Loucy (cell line): ENCODE data around the gene TP73.

ENCODE experiments used
- H2AFZ ChIP-seq: fragments of 200-600 bp; sonication (generic); 2 replicates; pipeline ENCODE4 v1.6.0; 2016; ENCODE audit warnings: antibody characterized with exemption, mild to moderate bottlenecking, low read length, moderate library complexity
- H3F3A ChIP-seq: fragments of 200-600 bp; 2 replicates; pipeline ENCODE4 v1.6.0; 2016; ENCODE audit warnings: antibody characterized with exemption, low read depth, mild to moderate bottlenecking
- H3K27me3 ChIP-seq: fragments of 200-600 bp; sonication (generic); 2 replicates; pipeline ENCODE4 v1.6.1; 2014; ENCODE audit warnings: low read length, mild to moderate bottlenecking; ENCODE audit not compliant: insufficient read depth, poor library complexity, severe bottlenecking
- H3K36me3 ChIP-seq: fragments of 200-600 bp; sonication (generic); 2 replicates; pipeline ENCODE4 v1.6.1; 2016; ENCODE audit warnings: low read length; ENCODE audit not compliant: insufficient read depth
- H3K4me1 ChIP-seq: fragments of 200-600 bp; sonication (generic); 2 replicates; pipeline ENCODE4 v1.5.1; 2014; ENCODE audit warnings: low read length, mild to moderate bottlenecking; ENCODE audit not compliant: insufficient read depth, poor library complexity, severe bottlenecking
- H3K4me2 ChIP-seq: fragments of 200-600 bp; sonication (generic); 2 replicates; pipeline ENCODE4 v1.6.0; 2014; ENCODE audit warnings: antibody characterized with exemption, low read length, low read depth, mild to moderate bottlenecking; ENCODE audit not compliant: poor library complexity, severe bottlenecking
- H3K4me3 ChIP-seq: fragments of 200-600 bp; sonication (generic); 2 replicates; pipeline ENCODE4 v1.5.1; 2014; ENCODE audit warnings: low read length, mild to moderate bottlenecking, mixed read lengths; ENCODE audit not compliant: poor library complexity, severe bottlenecking
- H3K79me2 ChIP-seq: fragments of 200-600 bp; sonication (generic); 2 replicates; pipeline ENCODE4 v1.6.1; 2014; ENCODE audit warnings: low read length; ENCODE audit not compliant: insufficient read depth
- H3K9ac ChIP-seq: fragments of 200-600 bp; sonication (generic); 2 replicates; pipeline ENCODE4 v1.6.0; 2014; ENCODE audit warnings: mild to moderate bottlenecking, low read depth, low read length, moderate library complexity; ENCODE audit not compliant: poor library complexity, severe bottlenecking
- H3K9me2 ChIP-seq: fragments of 200-600 bp; sonication (generic); replicated peaks from 2 replicates; pipeline ENCODE4 v1.6.1; 2016; ENCODE audit warnings: low read depth, low read length, mixed read lengths
- H3K9me3 ChIP-seq: fragments of 200-600 bp; sonication (generic); 2 replicates; pipeline ENCODE4 v1.6.1; 2014; ENCODE audit warnings: mild to moderate bottlenecking, antibody characterized with exemption, low read length, low read depth; ENCODE audit not compliant: insufficient read depth
- H4K20me1 ChIP-seq: fragments of 200-600 bp; sonication (generic); 2 replicates; pipeline ENCODE4 v1.6.0; 2014; ENCODE audit warnings: antibody characterized with exemption, low read length, mild to moderate bottlenecking; ENCODE audit not compliant: insufficient read depth, poor library complexity, severe bottlenecking
- CTCF ChIP-seq: fragments of 200-600 bp; sonication (generic); conservative IDR thresholded peaks from 2 replicates; pipeline ENCODE4 v1.5.1; 2014; ENCODE audit warnings: mild to moderate bottlenecking, antibody characterized with exemption, low read length
- EZH2phosphoT487 ChIP-seq: fragments of 200-600 bp; IDR thresholded peaks from 2 replicates; pipeline ENCODE4 v1.6.1; 2018; ENCODE audit warnings: antibody characterized with exemption, mild to moderate bottlenecking, moderate library complexity, borderline replicate concordance

TP73 gene

GRCh38 chr1:3630161-3630611 is 22.1 kb upstream of the TP73 start:
- H3K36me3 ChIP-seq: peaks cover 22% of the 10 kb centered on the region; the same call in 1 of the 2 replicates
- H3K4me2 ChIP-seq: no peak overlapping the region

DNA sequence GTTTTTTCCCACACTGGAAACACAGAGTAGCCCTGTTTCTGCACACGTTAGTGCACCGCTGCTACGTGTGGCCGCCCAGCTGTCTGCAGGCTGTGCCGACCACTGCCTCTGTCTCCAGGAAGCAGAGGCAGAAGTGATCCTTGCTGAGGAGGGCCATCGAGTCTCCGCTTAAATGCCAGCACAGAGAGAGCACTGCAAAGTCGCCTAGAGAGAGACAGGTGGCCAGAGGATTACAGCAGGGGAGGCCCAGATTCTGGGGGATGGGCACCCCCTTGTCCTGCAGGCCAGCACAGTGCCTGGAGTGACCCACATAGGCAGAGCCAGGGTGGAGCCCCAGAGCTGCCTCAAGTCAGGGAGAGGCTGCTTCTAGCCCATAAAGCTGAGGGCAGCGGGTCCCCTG is 21.4 kb upstream of the TP73 start:
- H2AFZ ChIP-seq: no peak overlapping the region
- no peaks in the 10 kb centered on the region for H3K9me2 ChIP-seq
- no peaks in the 10 kb centered on the region for H3K9me3 ChIP-seq
- H3K4me2 ChIP-seq: no peak overlapping the region
- no peaks in the 10 kb centered on the region for H3K27me3 ChIP-seq
- H3K4me3 ChIP-seq: no peak overlapping the region
- H4K20me1 ChIP-seq: no peaks in the 10 kb centered on the region
- TF ChIP-seq EZH2phosphoT487: no peak
- no peak for TF ChIP-seq CTCF
- peaks cover 28% of the 10 kb centered on the region; the same call in 1 of the 2 replicates for H3K36me3 ChIP-seq
- H3K79me2 ChIP-seq: 0 out of 2 replicates have a peak, but pooled peaks cover 2% of the 10 kb centered on the region
- H3K9ac ChIP-seq: no peak overlapping the region
- peaks cover under 1% of the 10 kb centered on the region for H3K4me1 ChIP-seq
- no peaks in the 10 kb centered on the region for H3F3A ChIP-seq

More at GRCh38 chr1:3630161-3630611, 22.1 kb upstream of the TP73 start:
- no peak overlapping the region for H2AFZ ChIP-seq
- no peaks in the 10 kb centered on the region for H3K9me3 ChIP-seq
- H3F3A ChIP-seq: no peaks in the 10 kb centered on the region
- H3K4me1 ChIP-seq: peaks cover 3% of the 10 kb centered on the region
- no peak overlapping the region for H3K4me3 ChIP-seq
- no peak overlapping the region for H3K9ac ChIP-seq
- no peaks in the 10 kb centered on the region for H4K20me1 ChIP-seq
- H3K79me2 ChIP-seq: peaks cover 9% of the 10 kb centered on the region; the same call in 1 of the 2 replicates
- no peaks in the 10 kb centered on the region for H3K27me3 ChIP-seq
- H3K9me2 ChIP-seq: no peaks in the 10 kb centered on the region
- TF ChIP-seq CTCF (no peak), EZH2phosphoT487 (no peak)

- Histone ChIP-seq H3K79me2 (no peaks in the 10 kb centered on the region), H3K36me3 (peaks cover 35% of the 10 kb centered on the region; the same call in 1 of the 2 replicates), H3K27me3 (no peaks in the 10 kb centered on the region), H2AFZ (no peak overlapping the region), H3K4me3 (no peak overlapping the region), H3K4me2 (no peak overlapping the region), H4K20me1 (no peaks in the 10 kb centered on the region), H3K9me3 (no peaks in the 10 kb centered on the region), H3K9me2 (no peaks in the 10 kb centered on the region), H3K4me1 (no peaks in the 10 kb centered on the region), H3F3A (no peaks in the 10 kb centered on the region), H3K9ac (no peak overlapping the region)
- TF ChIP-seq EZH2phosphoT487 (no peak), CTCF (no peak)
Observed at GRCh38 chr1:3631320-3632260, 20.7 kb upstream of the TP73 start.
